Calu3 (cell line): Measurements from ENCODE around the gene S100G. TPM values are rescaled to one million over a fixed set of nuclear protein-coding genes. Genes with fewer than 3 reads are reported as not detected.

ENCODE experiments used
- BruUV-seq: library from RNA; stranded (reverse); fragments of 400-500 nt; replicated peaks from 2 replicates; lab custom pipeline; 2021; lab: Mats Ljungman, UMichigan
- CTCF ChIA-PET: fragments of 300-600 bp; sonication (Branson Sonifier 250); formaldehyde crosslinking; loops from one replicate; lab custom pipeline; 2022; ENCODE audit warnings: antibody characterized with exemption; lab: Charles Lee
- DNase-seq: peaks from one replicate; pipeline ENCODE4 v3.0.0; 2022
- H3K27ac Mint-ChIP-seq: one replicate; pipeline ENCODE4 v1.8.0; 2022; ENCODE audit warnings: mixed read lengths; ENCODE audit not compliant: unreplicated experiment
- H3K27me3 Mint-ChIP-seq: one replicate; pipeline ENCODE4 v1.8.0; 2022; ENCODE audit warnings: mixed read lengths; ENCODE audit not compliant: unreplicated experiment
- H3K36me3 Mint-ChIP-seq: one replicate; pipeline ENCODE4 v1.8.0; 2022; ENCODE audit warnings: mild to moderate bottlenecking, moderate library complexity, mixed read lengths; ENCODE audit not compliant: insufficient read depth, unreplicated experiment
- H3K4me1 Mint-ChIP-seq: one replicate; pipeline ENCODE4 v1.8.0; 2022; ENCODE audit warnings: mild to moderate bottlenecking, low read depth, mixed read lengths; ENCODE audit not compliant: unreplicated experiment
- H3K4me3 Mint-ChIP-seq: one replicate; pipeline ENCODE4 v1.8.0; 2022; ENCODE audit warnings: mild to moderate bottlenecking, low read depth, moderate library complexity, mixed read lengths; ENCODE audit not compliant: unreplicated experiment
- H3K9me3 Mint-ChIP-seq: one replicate; pipeline ENCODE4 v1.8.0; 2022; ENCODE audit warnings: low read depth, mixed read lengths; ENCODE audit not compliant: unreplicated experiment
- intact Hi-C: fragments of 100-400 bp; cut with micrococcal nuclease; formaldehyde crosslinking; loops from one replicate; pipeline ENCODE4 v1.10.0; 2022; ENCODE audit not compliant: unreplicated experiment
- total RNA-seq: library from RNA; stranded (reverse); gene quantifications from 2 replicates; pipeline ENCODE4 v1.2.3, GENCODE V29; 2022
- TF ChIP-seq, protein P1 (sequence below): fragments of 200-600 bp; IDR thresholded peaks from one replicate; pipeline ENCODE4 v1.8.0; 2022; ENCODE audit warnings: antibody characterized with exemption; ENCODE audit not compliant: unreplicated experiment

The S100G gene
- total RNA-seq, 1 experiment from 2014 or later, result not detected

DNA sequence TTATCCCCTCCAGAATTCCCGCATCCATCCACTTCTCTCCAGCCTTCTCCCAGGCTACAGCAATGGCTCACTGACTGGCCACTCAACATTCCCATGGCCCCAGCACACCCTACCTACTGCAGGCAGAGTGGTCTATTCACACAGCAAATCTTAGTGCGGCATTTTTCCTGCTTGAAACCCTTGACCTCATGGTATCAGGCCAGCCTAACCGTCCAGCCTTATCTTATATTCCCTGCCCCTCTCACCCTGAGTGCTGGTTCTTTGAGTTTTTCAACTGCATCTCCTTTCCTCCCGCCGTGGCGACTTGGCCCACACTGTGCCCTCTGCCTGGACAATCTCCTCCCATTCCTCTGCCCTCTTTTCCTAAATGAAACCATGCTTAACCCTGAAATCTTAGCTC, 10.0 kb upstream of the S100G start:
- H3K4me3 Mint-ChIP-seq, result no peak overlapping the region
- intact Hi-C loops, result no loop called here
- no peak for DNase-seq
- no peaks in the 10 kb centered on the region for H3K27me3 Mint-ChIP-seq
- no peaks in the 10 kb centered on the region for H3K4me1 Mint-ChIP-seq
- H3K36me3 Mint-ChIP-seq, result peaks cover 6% of the 10 kb centered on the region
- CTCF ChIA-PET, result no interaction called here
- no peak overlapping the region for H3K27ac Mint-ChIP-seq
- no peaks in the 10 kb centered on the region for H3K9me3 Mint-ChIP-seq
- TF ChIP-seq, protein P1, sequence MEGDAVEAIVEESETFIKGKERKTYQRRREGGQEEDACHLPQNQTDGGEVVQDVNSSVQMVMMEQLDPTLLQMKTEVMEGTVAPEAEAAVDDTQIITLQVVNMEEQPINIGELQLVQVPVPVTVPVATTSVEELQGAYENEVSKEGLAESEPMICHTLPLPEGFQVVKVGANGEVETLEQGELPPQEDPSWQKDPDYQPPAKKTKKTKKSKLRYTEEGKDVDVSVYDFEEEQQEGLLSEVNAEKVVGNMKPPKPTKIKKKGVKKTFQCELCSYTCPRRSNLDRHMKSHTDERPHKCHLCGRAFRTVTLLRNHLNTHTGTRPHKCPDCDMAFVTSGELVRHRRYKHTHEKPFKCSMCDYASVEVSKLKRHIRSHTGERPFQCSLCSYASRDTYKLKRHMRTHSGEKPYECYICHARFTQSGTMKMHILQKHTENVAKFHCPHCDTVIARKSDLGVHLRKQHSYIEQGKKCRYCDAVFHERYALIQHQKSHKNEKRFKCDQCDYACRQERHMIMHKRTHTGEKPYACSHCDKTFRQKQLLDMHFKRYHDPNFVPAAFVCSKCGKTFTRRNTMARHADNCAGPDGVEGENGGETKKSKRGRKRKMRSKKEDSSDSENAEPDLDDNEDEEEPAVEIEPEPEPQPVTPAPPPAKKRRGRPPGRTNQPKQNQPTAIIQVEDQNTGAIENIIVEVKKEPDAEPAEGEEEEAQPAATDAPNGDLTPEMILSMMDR, result no peak
- no TSS peak for BruUV-seq

DNA sequence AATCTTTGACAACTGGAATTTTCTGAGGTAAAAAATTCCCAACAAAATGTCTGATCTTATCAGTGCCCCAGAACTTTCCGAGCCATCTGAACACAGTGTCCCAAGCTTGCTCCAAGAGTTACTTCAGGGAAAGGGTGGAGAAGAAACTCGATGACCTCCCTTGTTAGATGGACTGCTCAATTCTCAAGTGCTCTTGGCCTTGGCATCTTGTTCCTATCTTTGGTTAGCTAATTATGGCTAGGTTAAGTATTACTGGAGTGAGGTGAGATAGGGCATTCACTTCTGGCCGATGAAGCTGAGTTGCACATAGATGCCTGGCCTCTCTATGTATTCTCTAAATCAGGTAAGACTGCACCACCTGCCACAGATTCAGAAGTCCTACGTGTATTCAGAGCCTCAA, 9.1 kb upstream of the S100G start:
- Mint-ChIP-seq H3K9me3 (no peaks in the 10 kb centered on the region), H3K27ac (no peak overlapping the region), H3K27me3 (no peaks in the 10 kb centered on the region), H3K36me3 (peaks cover 6% of the 10 kb centered on the region), H3K4me3 (no peak overlapping the region), H3K4me1 (no peaks in the 10 kb centered on the region)
- intact Hi-C loops, result no loop called here
- no peak for DNase-seq
- CTCF ChIA-PET, result no interaction called here
- no TSS peak for BruUV-seq
- TF ChIP-seq, protein P1, result no peak

DNA sequence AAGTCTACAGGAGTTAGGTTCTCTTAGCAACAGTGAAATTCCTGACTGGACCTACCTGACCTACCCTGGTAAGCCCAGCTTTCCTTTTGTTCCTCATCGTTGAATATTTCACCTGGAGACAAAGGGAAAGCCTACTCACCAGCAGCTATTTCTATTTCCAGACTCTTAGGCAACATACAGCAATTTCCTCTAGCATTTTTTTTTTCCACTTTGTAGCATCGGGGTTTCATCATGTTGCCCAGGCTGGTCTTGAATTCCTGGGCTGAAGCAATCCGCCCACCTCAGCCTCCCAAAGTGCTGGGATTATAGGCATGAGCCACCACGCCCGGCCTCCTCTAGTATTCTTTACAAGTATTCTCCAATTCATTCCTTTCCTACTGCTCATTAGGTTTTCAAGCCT, 6.8 kb upstream of the S100G start:
- H3K4me3 Mint-ChIP-seq, result no peak overlapping the region
- intact Hi-C loops, result no loop called here
- BruUV-seq, result no TSS peak
- CTCF ChIA-PET, result no interaction called here
- no peak overlapping the region for H3K27ac Mint-ChIP-seq
- TF ChIP-seq, protein P1, result no peak
- no peaks in the 10 kb centered on the region for H3K4me1 Mint-ChIP-seq
- no peaks in the 10 kb centered on the region for H3K27me3 Mint-ChIP-seq
- DNase-seq, result no peak
- H3K36me3 Mint-ChIP-seq, result peaks cover 6% of the 10 kb centered on the region
- no peaks in the 10 kb centered on the region for H3K9me3 Mint-ChIP-seq

DNA sequence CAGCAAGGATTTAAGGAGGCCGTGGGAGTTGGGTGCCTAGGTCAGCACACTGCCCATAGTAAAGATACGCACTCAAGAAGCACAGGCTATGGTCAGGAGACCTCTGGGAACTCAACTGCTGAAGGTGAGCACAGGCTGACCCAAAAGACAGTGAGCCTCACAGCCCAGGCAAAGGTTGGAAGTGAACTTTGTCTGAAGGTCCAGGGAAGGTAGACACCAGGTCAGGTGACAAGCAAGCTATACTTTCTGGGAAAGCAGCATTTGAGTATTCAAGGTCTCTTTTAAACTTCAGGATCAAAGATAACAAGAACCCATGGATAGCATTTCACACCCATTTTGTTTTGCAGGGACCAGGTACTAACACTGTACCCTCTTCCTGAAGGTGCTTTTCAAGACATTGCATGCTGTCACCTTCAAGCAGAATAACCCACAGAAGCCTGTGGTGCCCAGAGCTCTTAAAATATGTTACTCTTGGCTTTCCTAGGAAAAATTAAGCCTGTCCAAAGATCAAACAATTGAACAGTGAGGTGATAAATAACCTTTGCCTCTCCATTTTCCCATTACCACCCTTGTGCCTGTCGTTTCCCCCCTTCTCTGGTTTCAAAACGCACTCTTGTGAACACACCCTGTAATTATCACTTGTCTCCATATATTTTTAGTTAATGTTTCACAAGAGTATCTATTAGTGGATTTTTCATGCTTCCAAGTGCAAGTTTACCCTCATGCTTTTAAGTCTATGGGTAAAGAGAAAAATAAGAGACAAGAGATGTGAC, 3.4 kb upstream of the S100G start:
- H3K27ac Mint-ChIP-seq, result no peak overlapping the region
- no peak for DNase-seq
- no peaks in the 10 kb centered on the region for H3K27me3 Mint-ChIP-seq
- H3K4me3 Mint-ChIP-seq, result no peak overlapping the region
- H3K9me3 Mint-ChIP-seq, result no peaks in the 10 kb centered on the region
- TF ChIP-seq, protein P1, result no peak
- no TSS peak for BruUV-seq
- intact Hi-C loops, result no loop called here
- H3K36me3 Mint-ChIP-seq, result peaks cover 6% of the 10 kb centered on the region
- CTCF ChIA-PET, result no interaction called here
- no peaks in the 10 kb centered on the region for H3K4me1 Mint-ChIP-seq
